Left lung (tissue), 10 donors: ENCODE measurements around the gene NR6A1. TPM values are rescaled to one million over a fixed set of nuclear protein-coding genes. Genes with fewer than 3 reads are reported as not detected.

Experiments used
- ATAC-seq: fragments of 200-7000 bp; cut with Tn5 transposase; one replicate; pipeline ENCODE4 v1.9.1; 2020; ENCODE audit warnings: moderate library complexity
- DNase-seq, 4 donors: peaks; one replicate each; pipeline ENCODE4 v3.0.0-alpha.2; 2013 to 2020
- H3K27ac ChIP-seq, 2 donors: fragments of 200-600 bp; sonication (generic) in 1 of 2; one replicate each; pipeline versions ENCODE4 v1.5.0 to v1.8.0; 2020 to 2021
- H3K27me3 ChIP-seq, 2 donors: fragments of 200-600 bp; sonication (generic) in 1 of 2; one replicate each; pipeline versions ENCODE4 v1.5.0 to v1.8.0; 2020 to 2021
- H3K36me3 ChIP-seq, 2 donors: fragments of 200-600 bp; sonication (generic) in 1 of 2; one replicate each; pipeline versions ENCODE4 v1.5.0 to v1.8.0; 2020 to 2021
- H3K4me1 ChIP-seq, 2 donors: fragments of 200-600 bp; one replicate each; pipeline ENCODE4 v1.8.0; 2021
- H3K4me3 ChIP-seq, 2 donors: fragments of 200-600 bp; sonication (generic) in 1 of 2; one replicate each; pipeline versions ENCODE4 v1.5.0 to v1.8.0; 2020 to 2021; ENCODE audit warnings: mild to moderate bottlenecking in 1 of 2
- H3K9me3 ChIP-seq, 2 donors: fragments of 200-600 bp; sonication (generic) in 1 of 2; one replicate each; pipeline versions ENCODE4 v1.5.0 to v1.8.0; 2020 to 2021
- CTCF ChIP-seq, 2 donors: fragments of 200-600 bp; sonication (generic) in 1 of 2; IDR thresholded peaks; one replicate each; pipeline versions ENCODE4 v1.5.0 to v1.8.0; 2021; ENCODE audit warnings: antibody characterized with exemption in 2 of 2
- intact Hi-C, 2 donors: fragments of 100-400 bp; cut with DNase I; formaldehyde crosslinking; loops; one replicate each; pipeline versions ENCODE4 v1.11.2 to v1.14.2; 2022
- polyA plus RNA-seq, 6 donors: library from polyadenylated mRNA; unstranded; fragments of 120-200 nt; gene quantifications; one replicate each; pipeline ENCODE4 v1.2.1, GENCODE V29; 2013; ENCODE audit not compliant: insufficient read length in 6 of 6
- total RNA-seq, 2 donors: library from RNA; stranded (reverse); fragmentation: NEBNext Ultra II Directional; extraction: Animal tissue kit (Norgen Biotek cat#: 25700); gene quantifications; one replicate each; pipeline ENCODE4 v1.2.1, GENCODE V29; 2021
- donor health status: DM: no; HTN: yes; CAD: no.
- donor health status: DM: no; HTN: no; CAD: no.

Gene NR6A1
- total and polyA plus RNA-seq, 8 donors = 1.2 to 4.1 (median 1.7) TPM

GRCh38 chr9:124590889-124591641, 180.0 kb downstream of the NR6A1 start:
- no peak for TF ChIP-seq CTCF (IDR thresholded peaks at IDR 0.05)
- no peak overlapping the region for H3K27ac ChIP-seq
- H3K4me1 ChIP-seq = peaks cover 0 to 9% of the 10 kb centered on the region in 2 donors
- intact Hi-C loops = no loop called here
- H3K9me3 ChIP-seq = no peaks in the 10 kb centered on the region
- DNase-seq (no peak), ATAC-seq (no peak)
- no peaks in the 10 kb centered on the region for H3K36me3 ChIP-seq
- H3K4me3 ChIP-seq = no peak overlapping the region
- H3K27me3 ChIP-seq = no peaks in the 10 kb centered on the region

GRCh38 chr9:124584631-124585030, 186.5 kb downstream of the NR6A1 start:
- TF ChIP-seq CTCF (IDR thresholded peaks at IDR 0.05) = no peak
- Histone ChIP-seq H3K4me3 (no peak overlapping the region), H3K27ac (no peak overlapping the region), H3K27me3 (no peaks in the 10 kb centered on the region), H3K4me1 (no peaks in the 10 kb centered on the region), H3K9me3 (no peaks in the 10 kb centered on the region), H3K36me3 (no peaks in the 10 kb centered on the region)
- no peak for ATAC-seq
- intact Hi-C loops = no loop called here
- no peak for DNase-seq

GRCh38 chr9:124583134-124583533, 188.0 kb downstream of the NR6A1 start:
- intact Hi-C loops = no loop called here
- Histone ChIP-seq H3K27ac (no peak overlapping the region), H3K4me3 (no peak overlapping the region), H3K36me3 (no peaks in the 10 kb centered on the region), H3K4me1 (no peaks in the 10 kb centered on the region), H3K9me3 (no peaks in the 10 kb centered on the region), H3K27me3 (no peaks in the 10 kb centered on the region)
- DNase-seq (no peak), ATAC-seq (peak; percentile 96)
- TF ChIP-seq CTCF (IDR thresholded peaks at IDR 0.05) = no peak

- Histone ChIP-seq H3K4me1 (no peaks in the 10 kb centered on the region), H3K27me3 (no peaks in the 10 kb centered on the region), H3K9me3 (no peaks in the 10 kb centered on the region), H3K4me3 (no peak overlapping the region), H3K36me3 (no peaks in the 10 kb centered on the region), H3K27ac (no peak overlapping the region)
- no peak for ATAC-seq
- intact Hi-C loops = no loop called here
- TF ChIP-seq CTCF (IDR thresholded peaks at IDR 0.05) = no peak
- no peak for DNase-seq
These were observed 190.9 kb downstream of the NR6A1 start for GRCh38 chr9:124580186-124580585.

GRCh38 chr9:124576751-124577150, 194.4 kb downstream of the NR6A1 start:
- DNase-seq (no peak), ATAC-seq (no peak)
- no peaks in the 10 kb centered on the region for H3K27me3 ChIP-seq
- H3K4me3 ChIP-seq = no peak overlapping the region
- intact Hi-C loops = no loop called here
- no peaks in the 10 kb centered on the region for H3K36me3 ChIP-seq
- no peak overlapping the region for H3K27ac ChIP-seq
- H3K9me3 ChIP-seq = no peaks in the 10 kb centered on the region
- no peak for TF ChIP-seq CTCF (IDR thresholded peaks at IDR 0.05)
- H3K4me1 ChIP-seq = no peaks in the 10 kb centered on the region
